ENCODE data around the gene KRTCAP2.

DNA sequence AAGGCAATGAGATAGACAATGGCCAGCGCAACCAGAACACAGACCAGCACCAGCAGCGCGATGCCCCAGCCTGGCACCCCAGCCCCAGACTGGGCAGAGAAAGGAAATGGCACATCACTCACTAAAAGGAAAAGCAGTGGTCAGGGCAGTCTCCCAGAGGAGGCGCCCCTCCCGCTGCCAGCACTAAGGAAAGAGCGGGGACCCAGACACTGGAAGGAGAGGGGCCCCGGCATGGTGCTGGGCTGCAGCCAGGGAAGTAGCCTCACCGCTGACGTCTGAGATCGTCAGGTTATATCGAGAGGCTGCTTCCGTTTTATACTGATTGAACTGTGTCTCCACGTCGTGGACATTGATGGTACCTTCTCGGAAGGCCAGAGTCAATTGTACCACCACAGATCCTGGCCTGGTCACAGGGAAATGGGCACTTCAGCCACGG is 14.4 kb upstream of the KRTCAP2 start:
- TF ChIP-seq CTCF (optimal IDR thresholded peaks at IDR 0.05 in 1 of 3, IDR thresholded peaks at IDR 0.05 in 1 of 3, conservative IDR thresholded peaks at IDR 0.05 in 1 of 3; ENCODE audit: extremely low read depth in 1 of 3, insufficient read depth in 2 of 3, low read length in 3 of 3) (no peak), EZH2 (IDR thresholded peaks at IDR 0.05; ENCODE audit: low read length) (no peak)

Measured in keratinocyte (primary cell).